Mammary epithelial cell (primary cell): ENCODE measurements around the gene STAG3.

Experiments
- EZH2 ChIP-seq: IDR thresholded peaks from 2 replicates; pipeline ENCODE4 v1.6.1; 2012; ENCODE audit warnings: low read length, inconsistent platforms, borderline replicate concordance
- TF ChIP-seq, protein P1 (sequence below), 2 donors: IDR thresholded peaks in 1 of 2; conservative IDR thresholded peaks in 1 of 2; 2 replicates each; pipeline ENCODE4 v1.5.1; 2011 to 2012; ENCODE audit warnings: inconsistent platforms in 2 of 2, low read length in 2 of 2, mild to moderate bottlenecking in 2 of 2, control low read depth in 1 of 2, low read depth in 1 of 2; ENCODE audit not compliant: insufficient read depth in 1 of 2; ENCODE audit errors: extremely low read depth in 1 of 2

DNA sequence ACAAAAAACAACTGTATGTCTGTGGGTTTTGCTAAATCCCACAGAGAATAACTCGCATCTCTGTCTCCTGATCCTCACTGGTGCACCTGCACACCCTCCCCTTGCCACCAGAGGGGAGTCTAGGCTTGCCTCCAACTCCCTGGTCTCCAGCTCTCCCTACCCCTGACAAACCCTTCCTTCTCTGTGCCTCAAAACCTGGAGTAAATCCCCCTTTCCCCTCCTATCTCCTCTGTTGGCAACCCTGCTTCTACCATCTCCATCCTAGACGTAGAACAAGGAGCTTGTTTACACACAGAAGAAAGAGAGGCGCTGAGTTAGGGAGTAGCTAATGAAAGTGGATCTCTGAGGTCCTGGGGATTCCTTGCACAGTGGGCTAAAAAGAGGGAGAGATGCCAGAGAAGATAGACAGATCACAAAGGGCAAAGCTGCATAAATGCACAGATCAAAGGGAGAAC lies 45.0 kb upstream of the STAG3 start:
- TF ChIP-seq, protein P1, sequence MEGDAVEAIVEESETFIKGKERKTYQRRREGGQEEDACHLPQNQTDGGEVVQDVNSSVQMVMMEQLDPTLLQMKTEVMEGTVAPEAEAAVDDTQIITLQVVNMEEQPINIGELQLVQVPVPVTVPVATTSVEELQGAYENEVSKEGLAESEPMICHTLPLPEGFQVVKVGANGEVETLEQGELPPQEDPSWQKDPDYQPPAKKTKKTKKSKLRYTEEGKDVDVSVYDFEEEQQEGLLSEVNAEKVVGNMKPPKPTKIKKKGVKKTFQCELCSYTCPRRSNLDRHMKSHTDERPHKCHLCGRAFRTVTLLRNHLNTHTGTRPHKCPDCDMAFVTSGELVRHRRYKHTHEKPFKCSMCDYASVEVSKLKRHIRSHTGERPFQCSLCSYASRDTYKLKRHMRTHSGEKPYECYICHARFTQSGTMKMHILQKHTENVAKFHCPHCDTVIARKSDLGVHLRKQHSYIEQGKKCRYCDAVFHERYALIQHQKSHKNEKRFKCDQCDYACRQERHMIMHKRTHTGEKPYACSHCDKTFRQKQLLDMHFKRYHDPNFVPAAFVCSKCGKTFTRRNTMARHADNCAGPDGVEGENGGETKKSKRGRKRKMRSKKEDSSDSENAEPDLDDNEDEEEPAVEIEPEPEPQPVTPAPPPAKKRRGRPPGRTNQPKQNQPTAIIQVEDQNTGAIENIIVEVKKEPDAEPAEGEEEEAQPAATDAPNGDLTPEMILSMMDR (conservative IDR thresholded peaks at IDR 0.05 in 1 of 2, IDR thresholded peaks at IDR 0.05 in 1 of 2; ENCODE audit: extremely low read depth in 1 of 2, insufficient read depth in 1 of 2, low read depth in 1 of 2, low read length in 2 of 2): peak; percentile 91 to 97
- no peak for TF ChIP-seq EZH2
